Activated T-helper 2 cell treated with anti-CD3 and anti-CD28 coated beads, Interferon-gamma antibody, Interleukin-2, Interleukin-4, amounts not matched to agents 10 μg/mL and 5 μg/mL and 100 μg/mL, durations not matched to agents 14 hours and 24 hours and 36 hours (primary cell): Measurements from ENCODE around the gene FGD5. TPM values are rescaled to one million over a fixed set of nuclear protein-coding genes. Genes with fewer than 3 reads are reported as not detected.

Source experiments
- DNase-seq: peaks from one replicate; pipeline ENCODE4 v3.0.0; 2021; ENCODE audit warnings: low spot score
- H3K27ac Mint-ChIP-seq: one replicate; pipeline ENCODE4 v1.8.0; 2021; ENCODE audit warnings: mixed read lengths
- H3K27me3 Mint-ChIP-seq: one replicate; pipeline ENCODE4 v1.8.0; 2021; ENCODE audit warnings: low read depth, mixed read lengths
- H3K36me3 Mint-ChIP-seq: one replicate; pipeline ENCODE4 v1.8.0; 2021; ENCODE audit warnings: low read depth, mixed read lengths
- H3K4me1 Mint-ChIP-seq: one replicate; pipeline ENCODE4 v1.8.0; 2021; ENCODE audit warnings: low read depth, mixed read lengths
- H3K4me3 Mint-ChIP-seq: one replicate; pipeline ENCODE4 v1.8.0; 2021; ENCODE audit warnings: low read depth, mild to moderate bottlenecking, moderate library complexity, mixed read lengths
- H3K9me3 Mint-ChIP-seq: one replicate; pipeline ENCODE4 v1.8.0; 2021; ENCODE audit warnings: mixed read lengths
- intact Hi-C: fragments of 100-400 bp; cut with micrococcal nuclease; formaldehyde crosslinking; loops from one replicate; pipeline ENCODE4 v1.15.1; 2023
- total RNA-seq: library from RNA; stranded (reverse); gene quantifications from 2 replicates; pipeline ENCODE4 v1.2.3, GENCODE V29; 2022

FGD5 gene, protein sequence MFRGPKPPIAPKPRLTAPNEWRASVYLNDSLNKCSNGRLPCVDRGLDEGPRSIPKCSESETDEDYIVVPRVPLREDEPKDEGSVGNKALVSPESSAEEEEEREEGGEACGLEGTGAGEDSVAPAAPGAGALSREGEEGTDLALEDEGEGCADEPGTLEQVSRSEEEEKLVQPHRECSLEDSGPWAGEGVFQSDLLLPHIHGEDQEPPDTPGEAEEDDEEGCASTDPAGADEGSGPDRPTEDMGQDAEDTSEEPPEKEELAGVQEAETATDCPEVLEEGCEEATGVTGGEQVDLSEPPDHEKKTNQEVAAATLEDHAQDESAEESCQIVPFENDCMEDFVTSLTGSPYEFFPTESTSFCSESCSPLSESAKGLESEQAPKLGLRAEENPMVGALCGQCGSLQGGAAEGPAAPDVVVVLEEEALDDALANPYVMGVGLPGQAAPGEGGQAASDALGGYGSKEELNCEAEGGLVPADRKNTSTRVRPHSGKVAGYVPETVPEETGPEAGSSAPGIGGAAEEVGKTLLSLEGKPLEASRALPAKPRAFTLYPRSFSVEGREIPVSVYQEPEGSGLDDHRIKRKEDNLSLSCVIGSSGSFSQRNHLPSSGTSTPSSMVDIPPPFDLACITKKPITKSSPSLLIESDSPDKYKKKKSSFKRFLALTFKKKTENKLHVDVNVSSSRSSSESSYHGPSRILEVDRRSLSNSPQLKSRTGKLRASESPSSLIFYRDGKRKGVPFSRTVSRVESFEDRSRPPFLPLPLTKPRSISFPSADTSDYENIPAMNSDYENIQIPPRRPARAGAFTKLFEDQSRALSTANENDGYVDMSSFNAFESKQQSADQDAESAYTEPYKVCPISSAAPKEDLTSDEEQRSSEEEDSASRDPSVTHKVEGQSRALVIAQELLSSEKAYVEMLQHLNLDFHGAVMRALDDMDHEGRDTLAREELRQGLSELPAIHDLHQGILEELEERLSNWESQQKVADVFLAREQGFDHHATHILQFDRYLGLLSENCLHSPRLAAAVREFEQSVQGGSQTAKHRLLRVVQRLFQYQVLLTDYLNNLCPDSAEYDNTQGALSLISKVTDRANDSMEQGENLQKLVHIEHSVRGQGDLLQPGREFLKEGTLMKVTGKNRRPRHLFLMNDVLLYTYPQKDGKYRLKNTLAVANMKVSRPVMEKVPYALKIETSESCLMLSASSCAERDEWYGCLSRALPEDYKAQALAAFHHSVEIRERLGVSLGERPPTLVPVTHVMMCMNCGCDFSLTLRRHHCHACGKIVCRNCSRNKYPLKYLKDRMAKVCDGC (N-terminal part only)
- total RNA-seq, result 0.09 TPM in 1 of 2 replicates, not detected in the other

DNA sequence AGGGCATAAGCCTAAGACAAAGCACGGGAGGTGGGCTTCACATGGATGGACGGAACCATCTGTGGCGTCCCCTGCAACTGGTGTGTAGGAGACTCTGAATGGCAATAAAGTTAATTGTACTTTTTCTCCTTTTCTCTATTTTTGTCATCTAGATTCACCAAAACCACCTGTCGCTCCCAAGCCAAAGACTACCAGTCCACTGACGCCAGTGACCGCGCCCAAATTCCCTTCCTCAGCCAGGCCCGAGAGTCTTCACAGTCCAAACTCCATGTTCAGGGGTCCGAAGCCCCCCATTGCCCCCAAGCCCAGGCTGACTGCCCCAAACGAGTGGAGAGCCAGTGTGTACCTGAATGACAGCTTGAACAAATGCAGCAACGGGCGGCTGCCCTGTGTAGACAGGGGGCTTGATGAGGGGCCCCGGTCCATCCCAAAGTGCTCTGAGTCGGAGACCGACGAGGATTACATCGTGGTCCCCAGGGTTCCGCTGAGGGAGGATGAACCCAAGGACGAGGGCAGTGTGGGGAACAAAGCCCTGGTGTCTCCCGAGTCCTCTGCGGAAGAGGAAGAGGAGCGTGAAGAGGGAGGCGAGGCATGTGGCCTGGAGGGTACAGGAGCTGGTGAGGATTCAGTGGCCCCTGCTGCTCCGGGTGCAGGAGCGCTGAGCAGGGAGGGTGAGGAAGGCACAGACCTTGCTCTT is at the start of gene FGD5:
FGD5 (plus strand) TSS at position 159 of the 697 bp plus-strand sequence; CDS start at position 269, 110 bp downstream.
- Mint-ChIP-seq H3K27me3 (peaks cover 19% of the 10 kb centered on the region), H3K4me1 (no peaks in the 10 kb centered on the region), H3K9me3 (no peaks in the 10 kb centered on the region), H3K36me3 (no peaks in the 10 kb centered on the region), H3K27ac (no peak within 1 kb of the TSS), H3K4me3 (no peak within 1 kb of the TSS)
- DNase-seq, result no peak
- intact Hi-C loops, result no loop called here

DNA sequence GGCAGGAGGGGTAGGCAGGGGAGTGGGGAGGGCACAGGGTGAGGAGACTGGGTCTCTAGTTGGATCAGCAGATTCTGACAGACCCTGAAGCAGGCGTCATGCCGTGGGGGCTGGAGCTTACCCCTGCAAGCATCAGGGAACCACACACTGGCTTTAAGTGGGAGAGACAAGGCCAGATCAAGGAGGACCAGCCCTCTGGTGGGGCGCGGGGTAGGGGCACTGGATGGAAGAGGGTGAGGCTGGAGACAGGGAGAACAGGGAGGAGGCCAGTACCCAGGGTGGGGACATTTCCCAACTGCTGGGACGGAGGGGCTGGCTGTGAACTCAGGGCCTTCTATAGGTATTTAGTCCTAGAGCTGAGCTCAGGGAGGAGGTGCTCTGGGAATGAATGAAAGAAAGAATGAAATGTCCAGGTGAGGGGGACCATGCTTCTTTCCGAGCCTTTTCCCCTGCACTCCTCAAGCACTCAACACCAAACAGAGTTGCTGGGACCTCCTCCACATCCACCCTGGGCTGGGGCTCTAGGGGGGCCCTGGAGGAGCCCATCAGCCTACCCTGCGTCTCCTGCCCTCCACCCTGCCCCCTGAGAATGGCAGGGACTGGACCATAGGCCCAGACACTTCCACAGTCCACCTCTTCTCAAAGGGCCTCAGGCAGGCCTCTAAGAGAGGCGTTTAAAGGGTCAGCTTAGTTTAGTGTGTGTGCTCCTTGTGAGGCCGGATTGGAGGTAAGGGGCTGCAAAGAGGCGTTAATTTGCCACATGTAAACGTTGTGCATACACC is 49.0 kb upstream of the FGD5 start:
- DNase-seq, result no peak
- H3K27me3 Mint-ChIP-seq, result no peaks in the 10 kb centered on the region
- no peaks in the 10 kb centered on the region for H3K4me1 Mint-ChIP-seq
- H3K9me3 Mint-ChIP-seq, result no peaks in the 10 kb centered on the region
- H3K36me3 Mint-ChIP-seq, result no peaks in the 10 kb centered on the region
- H3K27ac Mint-ChIP-seq, result no peak overlapping the region
- no peak overlapping the region for H3K4me3 Mint-ChIP-seq
- intact Hi-C loops, result no loop called here

DNA sequence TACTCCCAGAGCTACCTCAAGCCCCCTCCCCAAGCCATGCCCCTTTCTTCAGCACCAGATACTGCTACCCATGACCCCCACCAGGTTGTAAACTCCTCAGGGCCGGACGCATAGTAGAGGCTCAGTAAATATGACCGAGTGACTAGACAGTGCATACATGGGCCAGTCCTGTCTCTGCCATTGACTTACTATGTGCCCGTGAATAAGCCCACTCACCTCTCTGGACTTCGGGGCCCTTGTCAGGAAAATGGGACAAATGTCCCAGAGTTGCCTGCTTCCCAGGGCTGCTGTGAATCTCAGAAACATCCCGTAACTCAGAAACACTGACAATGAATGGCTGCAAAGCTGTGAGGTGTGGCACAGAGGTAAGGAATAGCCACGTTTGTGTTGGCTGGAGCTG is 48.2 kb upstream of the FGD5 start:
- Mint-ChIP-seq H3K9me3 (no peaks in the 10 kb centered on the region), H3K4me1 (no peaks in the 10 kb centered on the region), H3K36me3 (no peaks in the 10 kb centered on the region), H3K4me3 (no peak overlapping the region), H3K27me3 (no peaks in the 10 kb centered on the region), H3K27ac (no peak overlapping the region)
- no peak for DNase-seq
- intact Hi-C loops, result no loop called here

DNA sequence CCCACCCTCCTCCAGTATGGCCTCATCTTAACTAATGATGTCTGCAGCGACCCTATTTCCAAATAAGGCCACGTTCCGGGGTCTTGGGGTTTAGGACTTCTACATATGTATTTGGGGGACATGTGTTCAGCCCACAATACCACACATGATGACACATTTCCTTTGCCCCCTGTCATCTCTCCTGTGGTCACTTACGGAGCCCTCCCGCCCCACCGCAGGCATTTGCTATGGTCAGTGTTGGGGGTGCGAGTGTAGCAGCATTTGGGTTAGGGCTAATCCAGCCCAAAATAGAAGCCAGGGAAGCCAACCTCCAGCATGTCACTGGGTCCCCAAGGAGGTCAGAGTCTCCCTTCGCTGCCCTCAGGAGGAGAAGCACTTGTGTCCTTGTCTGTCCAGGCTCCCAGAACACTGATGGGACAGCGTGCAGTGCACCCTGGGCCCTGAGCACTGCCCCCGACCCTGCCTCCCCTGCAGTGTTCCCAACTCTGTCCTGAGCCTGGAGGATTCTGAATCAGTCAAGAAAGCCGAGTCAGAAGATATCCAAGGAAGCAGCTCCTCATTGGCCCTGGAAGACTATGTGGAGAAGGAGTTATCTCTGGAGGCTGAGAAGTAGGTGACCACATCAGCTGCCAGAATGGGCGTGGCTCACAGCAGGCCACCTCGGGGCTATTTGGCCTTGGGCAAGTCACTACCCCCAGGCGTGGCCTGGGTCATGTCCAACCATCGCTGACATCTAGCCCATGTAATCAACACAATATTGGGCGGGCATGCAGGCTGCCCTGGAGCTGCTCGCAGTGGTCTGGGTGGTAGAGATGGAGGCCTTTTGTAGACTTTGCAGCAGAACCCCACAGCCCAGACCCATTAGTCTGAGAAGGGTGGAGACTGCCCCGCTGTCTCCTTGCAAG is 46.9 kb upstream of the FGD5 start:
- DNase-seq, result no peak

DNA sequence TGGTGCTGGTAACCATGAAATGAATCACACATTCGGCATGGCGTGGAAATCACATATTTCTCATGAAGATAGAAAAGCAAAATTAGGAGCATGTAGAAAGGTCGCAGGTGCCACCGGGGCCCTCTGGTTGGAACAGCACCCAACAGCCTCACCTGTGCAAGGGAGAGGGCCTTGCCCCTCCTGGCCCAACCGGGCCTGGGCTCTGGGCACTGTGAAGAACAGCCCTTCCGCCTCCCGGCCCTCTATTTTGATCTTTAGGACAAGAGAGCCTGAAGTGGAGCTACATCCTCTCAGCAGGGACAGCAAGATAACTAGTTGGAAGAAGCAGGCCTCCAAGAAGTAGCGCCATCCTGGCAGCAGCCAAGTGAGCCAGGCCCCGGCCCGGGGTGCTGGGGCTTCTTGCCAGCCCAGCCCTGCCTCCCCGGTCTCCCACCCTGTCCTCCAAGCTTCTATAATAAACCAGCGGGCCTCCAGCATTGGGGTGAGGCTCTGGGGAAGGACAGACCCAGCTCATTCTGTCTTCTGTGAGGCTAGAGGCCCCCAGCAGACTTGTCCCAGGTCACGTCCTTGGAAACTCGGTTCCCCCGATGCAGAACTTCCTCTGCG is 46.1 kb upstream of the FGD5 start:
- peak; percentile 1 for DNase-seq
- no peaks in the 10 kb centered on the region for H3K27me3 Mint-ChIP-seq
- H3K27ac Mint-ChIP-seq, result no peak overlapping the region
- H3K36me3 Mint-ChIP-seq, result no peaks in the 10 kb centered on the region
- H3K4me1 Mint-ChIP-seq, result no peaks in the 10 kb centered on the region
- H3K4me3 Mint-ChIP-seq, result no peak overlapping the region
- no peaks in the 10 kb centered on the region for H3K9me3 Mint-ChIP-seq
- intact Hi-C loops, result no loop called here

More for the DNA sequence above, 46.9 kb upstream of the FGD5 start:
- H3K9me3 Mint-ChIP-seq, result no peaks in the 10 kb centered on the region
- intact Hi-C loops, result no loop called here
- no peaks in the 10 kb centered on the region for H3K27me3 Mint-ChIP-seq
- H3K4me3 Mint-ChIP-seq, result no peak overlapping the region
- no peak overlapping the region for H3K27ac Mint-ChIP-seq
- H3K4me1 Mint-ChIP-seq, result no peaks in the 10 kb centered on the region
- H3K36me3 Mint-ChIP-seq, result no peaks in the 10 kb centered on the region

DNA sequence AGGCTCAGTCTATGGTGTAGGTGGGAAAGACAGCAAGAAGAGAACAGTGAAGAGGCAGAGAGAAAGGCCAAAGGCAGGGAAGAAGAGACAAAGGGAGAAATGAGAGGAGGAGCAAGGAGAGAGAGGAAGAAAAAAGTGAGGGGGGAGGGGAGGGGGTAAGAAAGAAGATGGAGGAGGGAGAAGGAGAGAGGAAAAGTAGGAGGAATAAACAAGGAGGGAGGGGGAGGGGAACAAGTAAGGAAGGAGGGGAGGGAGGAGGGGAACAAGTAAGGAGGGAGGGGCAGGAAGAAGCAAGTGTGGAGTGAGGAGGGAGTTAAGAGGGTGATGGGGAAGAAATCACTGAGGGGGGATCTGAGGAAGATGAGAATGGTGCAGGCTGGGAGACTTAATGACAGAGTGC is 45.5 kb upstream of the FGD5 start:
- Mint-ChIP-seq H3K36me3 (no peaks in the 10 kb centered on the region), H3K27me3 (no peaks in the 10 kb centered on the region), H3K4me3 (no peak overlapping the region), H3K27ac (no peak overlapping the region), H3K4me1 (no peaks in the 10 kb centered on the region), H3K9me3 (peaks cover under 1% of the 10 kb centered on the region)
- DNase-seq, result no peak
- intact Hi-C loops, result no loop called here

DNA sequence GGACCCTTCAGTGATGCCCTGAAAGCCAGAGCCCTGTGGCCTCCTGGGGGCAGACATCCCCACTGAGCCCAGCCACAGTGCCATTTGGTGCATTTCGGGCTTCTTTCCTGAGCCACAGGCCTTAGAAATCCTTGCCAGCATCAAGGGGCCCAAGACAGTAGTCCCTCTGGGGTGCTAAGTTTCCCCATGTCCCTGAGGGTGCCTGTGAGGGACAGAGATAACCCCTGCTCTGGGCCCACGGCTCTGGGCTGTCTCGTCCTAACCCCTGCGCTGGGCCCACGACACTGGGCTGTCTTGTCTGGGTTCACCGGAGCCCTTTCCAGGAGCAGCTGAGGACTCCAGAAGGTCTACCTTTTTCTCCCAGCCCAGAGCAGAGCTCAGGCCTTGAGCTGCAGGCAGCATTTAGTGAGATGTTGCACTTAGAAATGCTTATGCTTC is 45.1 kb upstream of the FGD5 start:
- no peaks in the 10 kb centered on the region for H3K27me3 Mint-ChIP-seq
- no peak for DNase-seq
- intact Hi-C loops, result no loop called here
- peaks cover 5% of the 10 kb centered on the region for H3K9me3 Mint-ChIP-seq
- H3K27ac Mint-ChIP-seq, result no peak overlapping the region
- no peaks in the 10 kb centered on the region for H3K4me1 Mint-ChIP-seq
- no peak overlapping the region for H3K4me3 Mint-ChIP-seq
- H3K36me3 Mint-ChIP-seq, result no peaks in the 10 kb centered on the region

DNA sequence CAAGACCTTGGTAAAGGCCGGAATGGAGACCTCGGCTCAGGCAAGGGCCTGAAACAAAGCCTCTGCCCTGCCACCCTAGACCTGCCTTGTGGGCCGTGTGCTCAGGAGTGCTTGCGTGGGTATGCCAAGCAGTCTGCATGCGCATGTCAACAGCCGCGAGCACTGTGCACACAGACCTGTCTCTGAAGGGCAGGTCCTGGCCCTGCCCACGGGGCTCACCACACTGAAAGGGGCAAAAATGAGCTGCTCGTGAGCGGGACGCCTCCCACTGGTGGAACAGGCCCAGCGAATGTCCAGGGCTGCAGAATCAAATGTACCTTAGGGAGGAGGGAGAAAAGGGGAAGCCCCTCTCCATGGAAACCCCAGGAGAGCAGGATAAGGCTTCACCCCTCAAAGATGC is 44.3 kb upstream of the FGD5 start:
- Mint-ChIP-seq H3K27me3 (no peaks in the 10 kb centered on the region), H3K4me3 (no peak overlapping the region), H3K4me1 (no peaks in the 10 kb centered on the region), H3K36me3 (no peaks in the 10 kb centered on the region), H3K27ac (no peak overlapping the region), H3K9me3 (peaks cover 11% of the 10 kb centered on the region)
- intact Hi-C loops, result no loop called here
- no peak for DNase-seq

DNA sequence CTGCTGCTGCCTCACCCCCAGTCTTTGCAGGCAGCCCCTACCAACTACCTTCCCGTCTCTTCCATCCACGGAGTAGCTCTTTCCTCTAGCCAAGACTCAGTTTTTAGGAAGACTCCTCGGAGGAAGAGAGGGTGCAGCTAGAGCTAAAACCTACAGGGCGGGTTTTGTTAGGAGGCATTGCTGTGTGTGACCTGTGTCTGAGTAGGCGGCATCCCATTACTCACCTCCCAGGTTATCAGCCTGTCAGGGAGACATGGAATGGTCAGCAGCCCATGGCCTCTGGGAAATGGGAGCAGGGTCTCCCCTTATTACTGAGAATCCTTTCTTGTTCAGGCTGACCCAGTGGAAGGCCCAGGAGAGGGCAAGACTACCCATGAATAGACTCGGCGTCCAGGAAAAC is 43.8 kb upstream of the FGD5 start:
- Mint-ChIP-seq H3K9me3 (peaks cover 11% of the 10 kb centered on the region), H3K4me3 (no peak overlapping the region), H3K27me3 (peaks cover 2% of the 10 kb centered on the region), H3K36me3 (no peaks in the 10 kb centered on the region), H3K4me1 (no peaks in the 10 kb centered on the region), H3K27ac (no peak overlapping the region)
- DNase-seq, result no peak
- intact Hi-C loops, result no loop called here

DNA sequence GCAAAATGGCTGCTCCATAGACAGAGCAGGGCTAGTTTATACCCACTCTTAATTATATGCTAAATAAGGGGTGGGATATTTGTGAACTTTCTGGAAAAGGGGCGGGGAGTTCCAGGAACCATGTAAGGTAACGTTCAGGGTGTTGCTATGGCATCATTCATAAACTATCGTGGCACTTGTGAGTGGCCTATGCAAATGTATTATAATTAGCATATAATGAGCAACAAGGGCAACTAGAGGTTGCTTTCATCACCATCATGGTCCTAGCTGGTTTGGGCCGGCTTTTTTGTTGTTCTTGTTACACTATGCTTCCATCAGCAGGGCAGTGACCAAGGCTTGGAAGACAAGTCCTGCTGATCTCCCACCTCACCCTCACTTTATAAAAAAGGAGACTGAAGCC is 43.2 kb upstream of the FGD5 start:
- Mint-ChIP-seq H3K27ac (no peak overlapping the region), H3K9me3 (peaks cover 11% of the 10 kb centered on the region), H3K4me3 (no peak overlapping the region), H3K36me3 (no peaks in the 10 kb centered on the region), H3K27me3 (peaks cover 2% of the 10 kb centered on the region), H3K4me1 (no peaks in the 10 kb centered on the region)
- no peak for DNase-seq
- intact Hi-C loops, result no loop called here
